ENCODE measurements around the gene CSDE1. TPM values are rescaled to one million over a fixed set of nuclear protein-coding genes. Genes with fewer than 3 reads are reported as not detected.

Gene CSDE1
- total and polyA plus RNA-seq, 3 donors from 2014 or later, result 354 to 495 (median 488) TPM

GRCh38 chr1:114670083-114671010 lies 87.4 kb downstream of the CSDE1 start:
- peak overlapping the region; percentile 62 to 71 for H3K27ac ChIP-seq

DNA sequence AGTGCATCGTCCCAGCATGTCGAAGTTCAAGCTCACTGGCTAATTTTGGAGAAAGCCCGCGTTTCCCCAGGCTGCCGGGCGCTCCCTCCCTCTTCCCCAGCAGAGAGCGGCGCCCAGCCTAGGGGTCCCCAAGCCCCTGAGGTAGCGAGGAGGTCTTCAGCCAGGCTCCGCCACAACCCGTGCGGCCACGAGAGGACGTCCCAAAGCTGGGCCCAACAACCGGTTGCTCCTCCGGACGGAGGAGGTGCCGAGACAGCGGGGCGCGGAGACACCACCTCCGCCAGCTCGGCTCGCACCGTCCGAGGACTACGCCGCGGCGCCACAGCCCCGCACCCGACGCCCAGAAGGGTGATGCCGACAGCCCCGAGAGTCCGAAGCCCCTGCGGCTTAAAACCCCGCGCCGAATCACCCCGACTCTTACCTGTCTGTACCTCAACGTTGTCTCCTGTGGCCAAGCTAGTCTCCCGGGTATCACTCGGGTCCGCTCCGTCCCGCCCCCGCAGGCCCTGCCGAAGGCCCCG lies 88.2 kb downstream of the CSDE1 start, which contains the start of gene DENND2C:
Gene DENND2C, minus strand, starts transcription at position 488 of the 521 bp plus-strand sequence. CDS start 44,065 bp downstream, outside the sequence.
- peak within 1 kb of the TSS; percentile 62 to 71 for H3K27ac ChIP-seq
- H3K4me1 ChIP-seq, result no peaks in the 10 kb centered on the region
- H3K9me3 ChIP-seq, result no peaks in the 10 kb centered on the region
- H3K27me3 ChIP-seq, result no peaks in the 10 kb centered on the region
- peak within 1 kb of the TSS; percentile 81 to 82 for H3K4me3 ChIP-seq
- TF ChIP-seq POLR2A (IDR thresholded peaks at IDR 0.05), result no peak
- TF ChIP-seq, protein P1, sequence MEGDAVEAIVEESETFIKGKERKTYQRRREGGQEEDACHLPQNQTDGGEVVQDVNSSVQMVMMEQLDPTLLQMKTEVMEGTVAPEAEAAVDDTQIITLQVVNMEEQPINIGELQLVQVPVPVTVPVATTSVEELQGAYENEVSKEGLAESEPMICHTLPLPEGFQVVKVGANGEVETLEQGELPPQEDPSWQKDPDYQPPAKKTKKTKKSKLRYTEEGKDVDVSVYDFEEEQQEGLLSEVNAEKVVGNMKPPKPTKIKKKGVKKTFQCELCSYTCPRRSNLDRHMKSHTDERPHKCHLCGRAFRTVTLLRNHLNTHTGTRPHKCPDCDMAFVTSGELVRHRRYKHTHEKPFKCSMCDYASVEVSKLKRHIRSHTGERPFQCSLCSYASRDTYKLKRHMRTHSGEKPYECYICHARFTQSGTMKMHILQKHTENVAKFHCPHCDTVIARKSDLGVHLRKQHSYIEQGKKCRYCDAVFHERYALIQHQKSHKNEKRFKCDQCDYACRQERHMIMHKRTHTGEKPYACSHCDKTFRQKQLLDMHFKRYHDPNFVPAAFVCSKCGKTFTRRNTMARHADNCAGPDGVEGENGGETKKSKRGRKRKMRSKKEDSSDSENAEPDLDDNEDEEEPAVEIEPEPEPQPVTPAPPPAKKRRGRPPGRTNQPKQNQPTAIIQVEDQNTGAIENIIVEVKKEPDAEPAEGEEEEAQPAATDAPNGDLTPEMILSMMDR (IDR thresholded peaks at IDR 0.05), result no peak
- WGBS, 2 donors, result 0% methylated on average over 14 to 50 of the region's 50 CpGs
- H3K36me3 ChIP-seq (ENCODE audit: low read depth, missing control alignments), result no peaks in the 10 kb centered on the region
- intact Hi-C loops (cut with DNase I; ENCODE audit: low total_unique reads), result no loop called here
- DNase-seq, result no peak

More at GRCh38 chr1:114670083-114671010, 87.4 kb downstream of the CSDE1 start:
- intact Hi-C loops (cut with DNase I; ENCODE audit: low total_unique reads), result no loop called here
- no peaks in the 10 kb centered on the region for H3K4me1 ChIP-seq
- H3K27me3 ChIP-seq, result no peaks in the 10 kb centered on the region
- peak overlapping the region; percentile 81 to 82 for H3K4me3 ChIP-seq
- TF ChIP-seq, protein P1 (IDR thresholded peaks at IDR 0.05), result peak; percentile 13 to 41 (median 39)
- TF ChIP-seq POLR2A (IDR thresholded peaks at IDR 0.05), result no peak
- DNase-seq, result peak; percentile 97
- no peaks in the 10 kb centered on the region for H3K36me3 ChIP-seq (ENCODE audit: low read depth, missing control alignments)
- WGBS, 2 donors, result 5 to 13% methylated on average over 10 to 43 of the region's 45 CpGs
- H3K9me3 ChIP-seq, result no peaks in the 10 kb centered on the region

DNA sequence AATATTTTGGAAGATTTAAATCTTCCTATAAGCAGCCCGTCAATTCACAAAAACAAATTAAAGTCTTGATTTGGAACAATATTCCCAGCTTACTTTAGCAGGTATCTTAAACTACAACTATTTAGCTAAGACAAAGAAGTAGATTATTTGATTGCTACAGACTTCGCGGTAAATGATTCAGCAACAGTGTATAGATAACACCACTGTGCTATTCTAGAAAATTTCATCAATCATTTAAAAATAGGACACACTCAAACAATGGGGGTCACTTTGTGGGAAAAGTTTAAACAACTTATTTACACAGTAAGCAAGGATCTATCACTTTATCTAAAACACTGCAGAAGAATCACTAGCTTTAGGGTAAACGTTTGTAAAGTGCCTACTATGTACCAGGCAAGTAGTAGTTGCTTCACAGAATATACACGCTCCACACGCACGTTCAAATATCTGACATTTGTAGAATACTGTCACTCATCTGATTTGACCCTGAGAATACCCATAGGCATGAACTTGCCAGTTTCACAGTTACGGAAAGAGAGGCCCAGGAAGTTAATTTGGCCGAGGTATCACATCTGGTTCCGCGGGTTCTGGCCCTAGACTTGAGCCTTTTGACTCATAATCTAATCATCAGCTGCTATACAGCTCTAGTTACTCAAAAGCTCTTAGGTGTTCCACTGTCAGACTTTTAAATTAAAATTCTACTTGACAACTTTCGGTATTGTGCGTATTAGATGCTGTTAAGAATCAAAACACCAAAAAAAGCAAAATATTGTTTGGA lies 88.8 kb downstream of the CSDE1 start:
- Histone ChIP-seq H3K27me3 (no peaks in the 10 kb centered on the region), H3K9me3 (no peaks in the 10 kb centered on the region), H3K4me3 (peak overlapping the region; percentile 81 to 82), H3K36me3 (ENCODE audit: low read depth, missing control alignments) (no peaks in the 10 kb centered on the region), H3K27ac (peak overlapping the region; percentile 62 to 71), H3K4me1 (no peaks in the 10 kb centered on the region)
- intact Hi-C loops (cut with DNase I; ENCODE audit: low total_unique reads), result no loop called here
- WGBS, 2 donors, result 32 to 35% methylated on average over 13 of the region's 13 CpGs
- TF ChIP-seq, protein P1 (IDR thresholded peaks at IDR 0.05), result no peak
- no peak for TF ChIP-seq POLR2A (IDR thresholded peaks at IDR 0.05)
- no peak for DNase-seq

GRCh38 chr1:114668373-114668772 lies 89.4 kb downstream of the CSDE1 start:
- intact Hi-C loops (cut with DNase I; ENCODE audit: low total_unique reads), result no loop called here
- no peak overlapping the region for H3K4me3 ChIP-seq
- TF ChIP-seq, protein P1 (IDR thresholded peaks at IDR 0.05), result no peak
- TF ChIP-seq POLR2A (IDR thresholded peaks at IDR 0.05), result no peak
- H3K36me3 ChIP-seq (ENCODE audit: low read depth, missing control alignments), result no peaks in the 10 kb centered on the region
- H3K4me1 ChIP-seq, result no peaks in the 10 kb centered on the region
- no peak overlapping the region for H3K27ac ChIP-seq
- H3K27me3 ChIP-seq, result no peaks in the 10 kb centered on the region
- H3K9me3 ChIP-seq, result no peaks in the 10 kb centered on the region
- 56 to 73% methylated on average over 4 of the region's 4 CpGs for WGBS, 2 donors
- DNase-seq, result no peak
